Dendritic cell treated with granulocyte-macrophage colony-stimulating factor and Interleukin-4, amounts not matched to agents 40 ng/mL and 50 ng/mL, for 4 days (primary cell): Measurements from ENCODE around the gene RSRC2.
A peak's percentile ranks its signal among the peaks of the same experiment; 100 is the strongest.

Experiments used
- H3K27ac Mint-ChIP-seq: one replicate; pipeline ENCODE4 v1.8.0; 2022; ENCODE audit warnings: mild to moderate bottlenecking, mixed read lengths
- H3K27me3 Mint-ChIP-seq: one replicate; pipeline ENCODE4 v1.8.0; 2022; ENCODE audit warnings: mild to moderate bottlenecking, mixed read lengths
- H3K36me3 Mint-ChIP-seq: one replicate; pipeline ENCODE4 v1.8.0; 2022; ENCODE audit warnings: low read depth, mixed read lengths
- H3K4me1 Mint-ChIP-seq: one replicate; pipeline ENCODE4 v1.8.0; 2022; ENCODE audit warnings: low read depth, mixed read lengths
- H3K4me3 Mint-ChIP-seq: one replicate; pipeline ENCODE4 v1.8.0; 2022; ENCODE audit warnings: mild to moderate bottlenecking, moderate library complexity, mixed read lengths
- H3K9me3 Mint-ChIP-seq: one replicate; pipeline ENCODE4 v1.8.0; 2022; ENCODE audit warnings: mixed read lengths
- intact Hi-C: fragments of 100-400 bp; cut with micrococcal nuclease; formaldehyde crosslinking; loops from one replicate; pipeline ENCODE4 v1.15.0; 2022

Gene RSRC2

DNA sequence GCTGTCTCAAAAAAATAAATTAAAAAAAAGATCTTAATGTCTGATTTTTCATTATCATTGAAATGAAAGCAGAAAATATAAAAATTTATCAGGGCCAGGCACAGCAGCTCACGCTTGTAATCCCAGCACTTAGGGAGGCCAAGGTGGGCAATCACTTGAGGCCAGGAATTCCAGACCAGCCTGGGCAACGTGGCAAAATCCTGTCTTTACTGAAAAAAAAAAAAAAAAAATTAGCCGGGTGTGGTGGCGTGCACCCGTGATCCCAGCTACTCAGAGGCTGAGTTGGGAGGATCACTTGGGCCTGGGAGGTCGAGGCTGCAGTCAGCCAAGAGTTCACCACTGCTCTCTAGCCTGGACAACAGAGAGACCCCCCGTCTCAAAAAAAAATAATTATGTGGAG is 66.7 kb downstream of the RSRC2 start:
- Mint-ChIP-seq H3K4me3 (no peak overlapping the region), H3K27ac (peak overlapping the region; percentile 63), H3K9me3 (no peaks in the 10 kb centered on the region), H3K36me3 (no peaks in the 10 kb centered on the region), H3K4me1 (peaks cover 13% of the 10 kb centered on the region), H3K27me3 (no peaks in the 10 kb centered on the region)
- intact Hi-C loops, result no loop called here

DNA sequence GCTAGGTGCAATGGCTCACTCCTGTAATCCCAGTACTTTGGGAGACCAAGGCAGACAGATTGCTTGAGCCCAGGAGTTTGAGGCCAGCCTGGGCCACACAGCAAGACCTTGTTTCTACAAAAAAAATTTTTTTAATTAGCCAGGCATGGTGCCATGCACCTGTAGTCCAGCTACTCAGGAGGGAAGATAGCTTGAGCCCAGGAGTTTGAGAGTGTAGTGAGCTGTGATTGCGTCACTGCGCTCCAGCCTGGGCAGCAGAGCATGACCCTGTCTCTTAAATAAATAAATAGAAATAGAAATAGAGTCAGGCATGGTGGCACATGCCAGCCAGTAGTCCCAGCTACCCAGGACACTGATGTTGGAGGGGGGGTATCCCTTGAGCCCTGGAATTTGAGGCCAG is 67.5 kb downstream of the RSRC2 start:
- Mint-ChIP-seq H3K9me3 (no peaks in the 10 kb centered on the region), H3K4me3 (no peak overlapping the region), H3K27ac (no peak overlapping the region), H3K36me3 (no peaks in the 10 kb centered on the region), H3K4me1 (peaks cover 13% of the 10 kb centered on the region), H3K27me3 (no peaks in the 10 kb centered on the region)
- intact Hi-C loops, result no loop called here

DNA sequence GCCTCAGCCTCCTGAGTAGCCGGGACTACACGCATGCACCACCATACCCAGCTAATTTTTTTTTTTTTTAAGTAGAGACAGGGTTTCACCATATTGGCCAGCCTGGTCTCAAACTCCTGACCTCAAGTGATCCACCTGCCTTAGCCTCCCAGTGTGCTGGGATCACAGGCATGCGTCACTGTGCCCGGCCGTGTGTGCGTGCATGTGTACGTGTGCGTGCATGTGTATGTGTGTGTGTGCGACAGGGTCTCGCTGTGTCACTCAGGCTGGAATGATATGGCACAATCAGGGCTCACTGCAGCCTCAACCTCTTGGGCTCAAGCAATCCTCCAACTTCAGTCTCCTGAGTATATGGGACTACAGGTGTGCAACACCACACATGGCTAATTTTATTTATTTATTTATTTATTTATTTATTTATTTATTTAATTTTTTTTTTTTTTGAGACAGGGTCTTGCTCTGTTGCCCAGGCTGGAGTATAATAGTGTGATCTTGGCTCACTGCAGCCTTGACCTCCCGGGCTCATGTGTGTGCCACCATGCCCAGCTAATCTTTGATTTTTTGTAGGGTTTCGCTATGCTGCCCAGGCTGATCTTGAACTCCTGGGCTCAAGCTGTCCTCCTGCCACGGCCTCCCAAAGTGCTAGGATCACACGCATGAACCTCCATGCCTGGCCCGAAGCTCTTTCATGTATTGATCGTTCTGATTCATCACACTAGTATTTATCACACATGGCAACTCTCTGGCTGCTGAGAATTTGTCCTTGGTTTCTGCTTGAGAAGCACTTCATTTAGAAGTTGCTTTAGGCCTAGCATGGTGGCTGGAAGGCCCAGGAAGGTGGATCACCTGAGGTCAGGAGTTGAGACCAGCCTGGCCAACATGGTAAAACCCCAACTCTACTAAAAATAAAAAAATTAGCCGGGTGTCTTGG is 68.4 kb downstream of the RSRC2 start:
- intact Hi-C loops, result no loop called here
- no peak overlapping the region for H3K27ac Mint-ChIP-seq
- peaks cover 5% of the 10 kb centered on the region for H3K36me3 Mint-ChIP-seq
- H3K4me1 Mint-ChIP-seq, result peaks cover 22% of the 10 kb centered on the region
- H3K27me3 Mint-ChIP-seq, result no peaks in the 10 kb centered on the region
- no peak overlapping the region for H3K4me3 Mint-ChIP-seq
- no peaks in the 10 kb centered on the region for H3K9me3 Mint-ChIP-seq

DNA sequence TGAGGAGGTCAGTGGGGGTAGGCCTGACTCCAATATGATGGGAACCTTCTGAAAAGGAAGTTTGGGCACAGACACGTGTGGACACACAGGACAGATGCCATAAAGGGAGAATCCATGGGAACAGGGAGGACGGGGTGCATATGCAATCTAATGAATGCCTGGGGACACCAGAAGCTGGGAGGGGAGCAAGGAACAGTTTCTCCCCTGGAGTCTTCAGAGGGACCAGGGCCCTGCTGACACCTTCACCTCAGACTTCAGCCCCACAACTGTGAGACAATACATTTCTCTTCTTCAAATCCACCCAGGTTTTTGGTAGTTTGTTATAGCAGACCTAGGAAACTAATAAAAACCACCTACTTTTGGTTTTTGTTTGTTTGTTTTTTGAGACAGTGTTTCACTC is 69.1 kb downstream of the RSRC2 start:
- intact Hi-C loops, result no loop called here
- Mint-ChIP-seq H3K4me3 (no peak overlapping the region), H3K27me3 (no peaks in the 10 kb centered on the region), H3K4me1 (peaks cover 28% of the 10 kb centered on the region), H3K27ac (no peak overlapping the region), H3K36me3 (peaks cover 5% of the 10 kb centered on the region), H3K9me3 (no peaks in the 10 kb centered on the region)

DNA sequence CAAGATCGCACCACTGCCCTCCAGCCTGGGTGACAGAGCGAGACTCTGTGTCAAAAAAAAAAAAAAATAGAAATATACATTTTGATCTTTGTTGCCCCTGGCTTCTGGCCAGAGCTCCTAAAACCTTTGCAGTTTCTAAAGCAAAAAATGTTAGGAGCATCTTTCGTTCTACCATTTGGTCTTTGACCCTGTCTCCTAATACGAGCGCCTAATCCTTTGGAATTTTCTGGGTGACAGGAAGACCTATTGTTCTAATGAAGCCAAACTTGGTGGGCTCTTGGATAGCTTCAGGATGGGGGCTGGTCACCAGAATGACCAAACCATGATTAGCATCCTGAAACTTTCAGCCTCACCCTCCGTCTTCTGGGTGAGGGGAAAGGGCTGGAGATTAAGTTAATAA is 72.0 kb downstream of the RSRC2 start:
- no peaks in the 10 kb centered on the region for H3K9me3 Mint-ChIP-seq
- no peak overlapping the region for H3K27ac Mint-ChIP-seq
- H3K36me3 Mint-ChIP-seq, result peaks cover 5% of the 10 kb centered on the region
- peaks cover 22% of the 10 kb centered on the region for H3K4me1 Mint-ChIP-seq
- H3K4me3 Mint-ChIP-seq, result no peak overlapping the region
- intact Hi-C loops, result no loop called here
- no peaks in the 10 kb centered on the region for H3K27me3 Mint-ChIP-seq

DNA sequence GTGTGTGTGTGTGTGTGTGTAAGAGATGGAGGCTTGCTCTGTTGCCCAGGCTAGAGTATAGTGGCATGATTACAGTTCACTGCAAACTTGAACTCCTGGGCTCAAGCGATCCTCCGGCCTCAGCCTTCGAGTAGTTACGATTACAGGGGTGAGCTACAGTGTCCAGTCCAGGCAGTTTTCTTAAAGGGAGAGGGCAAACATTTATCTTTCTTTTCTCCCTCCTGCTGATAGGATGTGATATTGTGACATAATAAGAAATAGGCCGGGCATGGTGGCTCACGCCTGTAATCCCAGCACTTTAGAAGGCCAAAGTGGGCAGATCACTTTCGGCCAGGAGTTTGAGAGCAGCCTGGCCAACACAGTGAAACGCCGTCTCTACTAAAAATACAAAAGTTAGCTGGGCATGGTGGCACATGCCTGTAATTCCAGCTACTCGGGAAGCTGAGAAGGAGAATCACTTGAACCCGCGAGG is 72.5 kb downstream of the RSRC2 start:
- Mint-ChIP-seq H3K4me1 (peaks cover 22% of the 10 kb centered on the region), H3K27me3 (no peaks in the 10 kb centered on the region), H3K9me3 (no peaks in the 10 kb centered on the region), H3K4me3 (no peak overlapping the region), H3K27ac (no peak overlapping the region), H3K36me3 (peaks cover 5% of the 10 kb centered on the region)
- intact Hi-C loops, result no loop called here
